Measurements from ENCODE around the gene DNAJC11. TPM values are rescaled to one million over a fixed set of nuclear protein-coding genes. Genes with fewer than 3 reads are reported as not detected.
A peak's percentile ranks its signal among the peaks of the same experiment; 100 is the strongest.

DNAJC11 gene
- total RNA-seq, 3 donors from 2014 or later = 23.0 to 30.5 (median 25.6) TPM

DNA sequence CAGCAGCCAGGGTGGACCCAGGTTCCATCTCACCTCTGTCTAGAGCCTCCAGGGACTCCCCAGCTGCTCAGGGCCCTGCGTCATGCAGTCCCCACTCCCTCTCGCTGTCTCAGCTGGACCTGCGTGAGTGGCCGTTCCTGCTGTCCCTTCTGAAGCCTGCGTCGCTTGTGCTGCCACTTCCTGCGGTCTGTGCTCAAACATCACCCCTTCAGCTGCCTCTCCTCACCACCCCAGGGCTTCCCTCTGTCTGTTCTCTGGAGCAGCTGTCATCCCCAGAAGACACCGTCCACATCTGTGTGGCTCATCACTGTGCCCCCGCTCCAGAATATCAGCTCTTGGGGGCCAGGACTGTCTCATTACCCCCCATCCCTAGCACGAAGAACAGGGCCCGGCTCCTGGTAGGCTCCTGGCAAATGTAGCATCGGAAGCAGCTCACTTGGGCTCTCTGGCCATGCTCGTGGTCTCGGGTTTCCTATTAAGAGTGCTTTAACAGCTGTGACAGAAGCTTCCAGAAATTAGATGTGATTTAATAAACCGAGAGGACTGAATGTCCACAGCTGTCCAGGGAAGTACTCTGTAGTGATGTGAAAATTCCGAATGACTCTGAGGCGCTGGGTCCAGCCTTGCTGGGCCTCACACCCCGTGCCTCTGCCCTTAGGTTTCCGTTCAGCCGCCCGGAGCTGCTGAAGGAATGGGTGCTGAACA, 73.6 kb downstream of the DNAJC11 start:
- H3K36me3 ChIP-seq = peaks cover 11% of the 10 kb centered on the region
- TF ChIP-seq, protein P1, sequence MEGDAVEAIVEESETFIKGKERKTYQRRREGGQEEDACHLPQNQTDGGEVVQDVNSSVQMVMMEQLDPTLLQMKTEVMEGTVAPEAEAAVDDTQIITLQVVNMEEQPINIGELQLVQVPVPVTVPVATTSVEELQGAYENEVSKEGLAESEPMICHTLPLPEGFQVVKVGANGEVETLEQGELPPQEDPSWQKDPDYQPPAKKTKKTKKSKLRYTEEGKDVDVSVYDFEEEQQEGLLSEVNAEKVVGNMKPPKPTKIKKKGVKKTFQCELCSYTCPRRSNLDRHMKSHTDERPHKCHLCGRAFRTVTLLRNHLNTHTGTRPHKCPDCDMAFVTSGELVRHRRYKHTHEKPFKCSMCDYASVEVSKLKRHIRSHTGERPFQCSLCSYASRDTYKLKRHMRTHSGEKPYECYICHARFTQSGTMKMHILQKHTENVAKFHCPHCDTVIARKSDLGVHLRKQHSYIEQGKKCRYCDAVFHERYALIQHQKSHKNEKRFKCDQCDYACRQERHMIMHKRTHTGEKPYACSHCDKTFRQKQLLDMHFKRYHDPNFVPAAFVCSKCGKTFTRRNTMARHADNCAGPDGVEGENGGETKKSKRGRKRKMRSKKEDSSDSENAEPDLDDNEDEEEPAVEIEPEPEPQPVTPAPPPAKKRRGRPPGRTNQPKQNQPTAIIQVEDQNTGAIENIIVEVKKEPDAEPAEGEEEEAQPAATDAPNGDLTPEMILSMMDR (IDR thresholded peaks at IDR 0.05) = no peak
- TF ChIP-seq POLR2AphosphoS5 (IDR thresholded peaks at IDR 0.05) (no peak), POLR2A (IDR thresholded peaks at IDR 0.05) (no peak)
- H3K4me1 ChIP-seq = peaks cover 5 to 16% of the 10 kb centered on the region in 2 donors
- no peak overlapping the region for H3K4me3 ChIP-seq
- H3K27ac ChIP-seq = no peak overlapping the region
- intact Hi-C loops (cut with DNase I; ENCODE audit: low total_unique reads) = loop anchor here (10.0 kb wide), 1 partner anchor 73 kb away; the partner anchor contains the start of genes NOL9 and TAS1R1
- H3K27me3 ChIP-seq = no peaks in the 10 kb centered on the region
- no peaks in the 10 kb centered on the region for H3K9me3 ChIP-seq
- no peak for DNase-seq (ENCODE audit: low spot score in 2 of 2)

DNA sequence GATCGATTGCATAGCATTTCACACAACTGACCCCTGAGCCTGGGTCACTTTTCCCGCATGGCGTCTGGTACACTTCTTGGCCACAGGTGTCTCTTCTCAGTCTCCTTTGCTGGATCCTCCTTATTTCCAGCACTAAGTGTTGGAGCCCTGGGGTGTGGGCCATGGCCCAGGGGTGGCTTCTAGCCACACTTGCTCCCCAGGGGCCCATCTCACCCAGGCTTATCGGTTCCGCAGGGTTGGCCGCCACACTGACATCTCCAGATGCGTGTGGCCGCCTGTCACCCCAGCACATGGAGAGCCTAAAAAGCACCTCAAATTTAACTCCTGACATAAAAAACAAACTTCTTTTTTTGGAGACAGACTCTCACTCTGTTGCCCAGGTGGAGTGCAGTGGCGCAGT, 74.6 kb downstream of the DNAJC11 start:
- H3K4me3 ChIP-seq = peak overlapping the region in 1 of 3 donors; percentile 97
- peaks cover 5 to 25% of the 10 kb centered on the region in 2 donors for H3K4me1 ChIP-seq
- H3K27ac ChIP-seq = no peak overlapping the region
- intact Hi-C loops (cut with DNase I; ENCODE audit: low total_unique reads) = loop anchor here (10.0 kb wide), 1 partner anchor 72 kb away; the partner anchor contains the start of genes NOL9 and TAS1R1
- TF ChIP-seq, protein P1 (IDR thresholded peaks at IDR 0.05) = no peak
- TF ChIP-seq POLR2A (IDR thresholded peaks at IDR 0.05) = no peak
- TF ChIP-seq POLR2AphosphoS5 (IDR thresholded peaks at IDR 0.05) = no peak
- H3K9me3 ChIP-seq = no peaks in the 10 kb centered on the region
- peaks cover 5% of the 10 kb centered on the region for H3K36me3 ChIP-seq
- no peaks in the 10 kb centered on the region for H3K27me3 ChIP-seq
- no peak for DNase-seq (ENCODE audit: low spot score in 2 of 2)

DNA sequence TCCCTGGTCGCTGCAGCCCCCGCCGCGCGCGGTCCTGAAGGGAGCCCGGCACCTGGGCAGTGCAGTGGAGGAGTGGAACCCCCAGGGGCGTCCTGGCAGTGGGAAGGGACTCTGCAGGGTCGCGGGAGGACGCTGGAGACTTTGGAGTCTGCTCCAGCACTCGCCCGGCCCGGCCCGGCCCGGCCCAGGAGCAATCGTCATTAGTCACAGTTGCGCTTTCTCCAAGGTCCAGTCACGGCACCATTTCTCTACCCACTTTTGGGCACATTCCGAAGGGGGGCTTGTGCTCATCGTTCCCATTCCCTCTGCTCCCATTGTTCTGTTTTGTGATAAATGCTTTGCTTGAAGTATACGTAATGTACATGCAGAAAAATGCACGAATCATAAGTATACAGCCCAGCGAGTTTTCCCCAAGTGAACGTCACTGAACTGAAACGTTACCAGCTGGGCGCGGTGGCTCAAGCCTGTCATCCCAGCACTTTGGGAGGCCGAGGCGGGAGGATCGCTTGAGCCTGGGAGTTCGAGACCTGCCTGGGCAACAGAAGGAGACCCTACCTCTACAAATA, 75.9 kb downstream of the DNAJC11 start:
- Histone ChIP-seq H3K9me3 (no peaks in the 10 kb centered on the region), H3K27ac (peak overlapping the region; percentile 92 to 95), H3K4me1 (peaks cover 5 to 26% of the 10 kb centered on the region in 2 donors), H3K4me3 (peak overlapping the region; percentile 75 to 97 (median 80)), H3K27me3 (no peaks in the 10 kb centered on the region), H3K36me3 (peaks cover 5% of the 10 kb centered on the region)
- no peak for DNase-seq (ENCODE audit: low spot score in 2 of 2)
- intact Hi-C loops (cut with DNase I; ENCODE audit: low total_unique reads) = loop anchor here (10.0 kb wide), 1 partner anchor 71 kb away; the partner anchor contains the start of genes NOL9 and TAS1R1
- TF ChIP-seq, protein P1 (IDR thresholded peaks at IDR 0.05) = no peak
- TF ChIP-seq POLR2AphosphoS5 (IDR thresholded peaks at IDR 0.05) = peak in 1 of 3 donors; percentile 22

DNA sequence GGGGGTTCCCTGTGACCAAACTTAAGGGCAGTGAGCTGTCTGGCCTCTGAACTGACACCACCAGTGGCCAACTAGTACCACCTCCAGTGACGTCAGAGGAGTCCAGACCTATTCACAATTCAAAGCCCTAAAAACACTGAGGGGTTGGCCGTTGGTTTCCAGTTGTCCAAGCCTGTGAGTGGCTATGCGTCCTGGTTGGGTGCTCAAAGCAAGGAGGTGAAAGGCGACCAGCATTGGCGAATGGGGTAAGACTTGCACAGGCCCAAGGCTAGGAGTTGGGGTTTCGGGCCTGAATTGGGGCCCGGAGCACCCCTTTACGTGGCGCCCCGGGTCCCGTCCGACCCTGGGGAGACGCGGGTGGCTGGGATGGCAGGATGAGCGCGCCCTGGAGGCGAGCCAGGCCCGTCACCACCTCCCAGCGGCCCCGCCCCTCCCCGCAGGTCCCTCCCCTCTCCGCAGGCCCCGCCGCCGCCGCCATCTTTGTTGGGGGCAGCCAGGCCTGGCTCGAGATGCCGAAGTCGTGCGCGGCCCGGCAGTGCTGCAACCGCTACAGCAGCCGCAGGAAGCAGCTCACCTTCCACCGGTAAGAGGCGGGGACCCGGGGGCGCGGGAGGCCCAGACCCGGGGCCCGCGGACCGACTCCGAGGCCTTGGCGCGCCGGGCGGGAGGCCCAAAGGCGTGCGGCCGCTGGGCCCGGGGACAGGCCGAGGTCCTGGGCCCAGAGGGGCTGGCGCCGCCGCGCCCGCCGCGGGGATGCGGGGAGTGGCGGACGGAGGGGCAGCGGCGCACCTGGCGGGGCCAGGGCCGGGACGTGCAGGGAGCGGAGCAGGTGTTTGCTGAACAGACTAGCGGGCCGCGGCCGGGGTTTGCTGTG, 76.7 kb downstream of the DNAJC11 start, which contains the start of gene THAP3:
THAP3 (plus strand) TSS at position 159 of the 874 bp plus-strand sequence; CDS start at position 510, 351 bp downstream.
- H3K9me3 ChIP-seq = no peaks in the 10 kb centered on the region
- no peaks in the 10 kb centered on the region for H3K27me3 ChIP-seq
- DNase-seq (ENCODE audit: low spot score in 2 of 2) = peak; percentile 76 to 90
- peak in 1 of 3 donors; percentile 21 for TF ChIP-seq POLR2AphosphoS5 (IDR thresholded peaks at IDR 0.05)
- TF ChIP-seq, protein P1 (IDR thresholded peaks at IDR 0.05) = no peak
- H3K36me3 ChIP-seq = peaks cover 5% of the 10 kb centered on the region
- H3K27ac ChIP-seq = peak within 1 kb of the TSS; percentile 92 to 95
- peaks cover 5 to 26% of the 10 kb centered on the region in 2 donors for H3K4me1 ChIP-seq
- intact Hi-C loops (cut with DNase I; ENCODE audit: low total_unique reads) = loop anchor here (10.0 kb wide), 1 partner anchor 70 kb away; the partner anchor contains the start of genes NOL9 and TAS1R1
- H3K4me3 ChIP-seq = peak within 1 kb of the TSS; percentile 75 to 97 (median 80)

Measured in breast epithelium (tissue), 4 donors.